CD8-positive, alpha-beta memory T cell (primary cell): ENCODE data around the gene TMC4. TPM values are rescaled to one million over a fixed set of nuclear protein-coding genes. Genes with fewer than 3 reads are reported as not detected.

Source experiments
- CTCF ChIA-PET: fragments of 350-600 bp; sonication (Branson Sonifier 250); formaldehyde crosslinking; loops from one replicate; lab custom pipeline; 2021; ENCODE audit warnings: antibody characterized with exemption; lab: Charles Lee
- POLR2A ChIA-PET: fragments of 350-600 bp; sonication (Branson Sonifier 250); formaldehyde crosslinking; loops from one replicate; lab custom pipeline; 2021; ENCODE audit warnings: antibody characterized with exemption; lab: Charles Lee
- DNase-seq, 5 donors: peaks; one replicate each; pipeline versions ENCODE4 v3.0.0 to v3.0.0-alpha.2; 2020 to 2022; ENCODE audit warnings: mixed read lengths in 1 of 5
- H3K27ac ChIP-seq: one replicate; pipeline ENCODE4 v1.7.0; 2013; ENCODE audit warnings: low read depth, mild to moderate bottlenecking, low read length, moderate library complexity
- H3K27me3 ChIP-seq: 2 replicates; pipeline ENCODE4 v1.7.0; 2013; ENCODE audit warnings: low read length, mild to moderate bottlenecking; ENCODE audit not compliant: insufficient read depth, poor library complexity, severe bottlenecking
- H3K36me3 ChIP-seq: 2 replicates; pipeline ENCODE4 v1.7.0; 2013; ENCODE audit warnings: mild to moderate bottlenecking, low read length, moderate library complexity; ENCODE audit not compliant: insufficient read depth
- H3K4me1 ChIP-seq: 2 replicates; pipeline ENCODE4 v1.7.0; 2013; ENCODE audit warnings: mild to moderate bottlenecking, low read length, moderate library complexity; ENCODE audit not compliant: insufficient read depth
- H3K4me3 ChIP-seq: 2 replicates; pipeline ENCODE4 v1.7.0; 2013; ENCODE audit warnings: mild to moderate bottlenecking, low read length
- H3K9me3 ChIP-seq: 2 replicates; pipeline ENCODE4 v1.7.0; 2013; ENCODE audit warnings: mild to moderate bottlenecking, low read length
- H3K27ac Mint-ChIP-seq, 8 donors: one replicate each; pipeline ENCODE4 v1.8.0; 2020 to 2021; ENCODE audit warnings: mixed read lengths in 8 of 8, mild to moderate bottlenecking in 6 of 8, inconsistent platforms in 3 of 8, moderate library complexity in 3 of 8
- H3K27me3 Mint-ChIP-seq, 2 donors: one replicate each; pipeline ENCODE4 v1.8.0; 2020 to 2021; ENCODE audit warnings: mixed read lengths in 2 of 2, mild to moderate bottlenecking in 1 of 2, moderate library complexity in 1 of 2
- H3K36me3 Mint-ChIP-seq, 3 donors: one replicate each; pipeline ENCODE4 v1.8.0; 2020 to 2021; ENCODE audit warnings: mixed read lengths in 3 of 3, inconsistent platforms in 1 of 3, mild to moderate bottlenecking in 1 of 3
- H3K4me1 Mint-ChIP-seq, 3 donors: one replicate each; pipeline ENCODE4 v1.8.0; 2020 to 2021; ENCODE audit warnings: mixed read lengths in 3 of 3, inconsistent platforms in 1 of 3, mild to moderate bottlenecking in 1 of 3
- H3K4me3 Mint-ChIP-seq, 7 donors: one replicate each; pipeline ENCODE4 v1.8.0; 2020 to 2021; ENCODE audit warnings: mixed read lengths in 7 of 7, mild to moderate bottlenecking in 6 of 7, moderate library complexity in 4 of 7, inconsistent platforms in 2 of 7
- H3K9me3 Mint-ChIP-seq, 5 donors: one replicate each; pipeline ENCODE4 v1.8.0; 2020 to 2022; ENCODE audit warnings: mixed read lengths in 5 of 5, mild to moderate bottlenecking in 3 of 5, moderate library complexity in 2 of 5, inconsistent platforms in 1 of 5
- polyA plus RNA-seq: library from polyadenylated mRNA; unstranded; fragments of 300-500 nt; fragmentation: Illumina TruSeq; gene quantifications from one replicate; pipeline ENCODE4 v1.2.3, GENCODE V29; 2021
- total RNA-seq, 2 experiments: library from RNA; stranded (reverse); gene quantifications; one replicate each; pipeline ENCODE4 v1.2.3, GENCODE V29; 2021

The TMC4 gene
- total and polyA plus RNA-seq, 3 experiments from 2014 or later, result 0.18 to 0.38 TPM; not detected in 1

DNA sequence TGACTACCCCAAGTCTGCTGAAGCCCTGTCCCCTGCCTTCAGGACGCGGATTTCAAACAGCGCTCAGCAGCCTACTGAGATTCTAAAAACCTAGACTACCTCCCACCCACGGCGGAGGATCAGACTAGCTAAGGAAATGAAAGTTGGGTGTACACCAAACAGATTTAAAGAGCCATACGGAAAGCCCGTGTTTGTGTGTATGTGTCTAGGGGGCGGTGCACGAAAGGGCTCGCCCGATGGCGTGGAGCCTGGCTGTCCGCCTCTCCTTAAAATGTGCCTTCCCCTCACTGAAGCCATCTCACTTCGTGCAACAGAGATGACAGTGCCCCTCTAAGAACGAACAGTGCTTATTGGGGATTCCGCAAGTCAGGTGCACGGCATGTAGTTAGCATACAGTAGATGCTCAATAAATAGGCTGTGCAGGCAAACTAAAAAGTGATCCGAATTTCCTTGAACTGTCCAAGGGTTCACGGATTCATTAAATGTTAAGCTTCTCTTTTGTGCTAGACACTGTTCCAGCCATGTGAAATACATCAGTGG is 14.1 kb downstream of the TMC4 start:
- Histone ChIP-seq H3K27me3 (no peaks in the 10 kb centered on the region), H3K27ac (peak overlapping the region; percentile 85), H3K36me3 (peaks cover 27% of the 10 kb centered on the region), H3K4me1 (peaks cover 75% of the 10 kb centered on the region), H3K9me3 (no peaks in the 10 kb centered on the region), H3K4me3 (peak overlapping the region; percentile 83)
- peaks cover 4 to 6% of the 10 kb centered on the region in 2 donors for H3K27me3 Mint-ChIP-seq
- no peak for DNase-seq
- H3K4me3 Mint-ChIP-seq, result peak overlapping the region; percentile 89 to 100 (median 99)
- CTCF ChIA-PET, result interaction anchor here (0.8 to 2.9 kb wide), 6 partner anchors 10 to 43 kb away, joined by 3 to 17 read pairs (median 4); partner anchors contain the start of genes CNOT3, MBOAT7, PRPF31 and TFPT
- H3K9me3 Mint-ChIP-seq, result no peaks in the 10 kb centered on the region
- H3K27ac Mint-ChIP-seq, result peak overlapping the region; percentile 92 to 100 (median 99)
- H3K36me3 Mint-ChIP-seq, result peaks cover 9 to 58% (median 15%) of the 10 kb centered on the region in 3 donors
- POLR2A ChIA-PET, result interaction anchor here (1.1 to 3.6 kb wide), 6 partner anchors 22 to 303 kb away, joined by 3 to 54 read pairs (median 11); partner anchors contain the start of genes CNOT3, MBOAT7, PRPF31 and RPS9
- peaks cover 57 to 77% (median 74%) of the 10 kb centered on the region in 3 donors for H3K4me1 Mint-ChIP-seq

DNA sequence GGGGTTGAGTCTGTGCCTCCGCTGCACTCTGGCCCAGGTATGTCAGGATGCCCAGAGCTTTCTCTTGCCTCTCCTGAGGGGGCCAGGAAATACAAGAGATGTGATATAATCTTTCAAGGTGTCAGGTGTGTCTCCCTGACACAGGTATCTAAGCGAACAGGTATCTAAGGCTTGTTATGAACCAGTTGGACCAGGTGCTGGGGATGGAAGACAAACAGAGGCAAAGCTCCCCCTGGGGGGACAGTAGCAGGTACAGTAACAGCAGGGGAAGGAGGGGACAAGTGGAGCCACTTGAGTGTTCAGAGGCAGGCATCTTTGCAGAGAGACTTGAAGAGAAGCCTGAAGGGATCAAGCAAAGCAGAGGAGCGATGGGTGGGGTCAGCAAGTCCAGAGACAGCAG is 16.0 kb downstream of the TMC4 start:
- Mint-ChIP-seq H3K4me3 (peak overlapping the region; percentile 17 to 81 (median 42)), H3K27ac (peak overlapping the region in 7 of 8 donors; percentile 25 to 75 (median 56)), H3K36me3 (peaks cover 9 to 75% (median 15%) of the 10 kb centered on the region in 3 donors), H3K27me3 (peaks cover 0 to 3% of the 10 kb centered on the region in 2 donors), H3K4me1 (peaks cover 51 to 66% (median 57%) of the 10 kb centered on the region in 3 donors), H3K9me3 (no peaks in the 10 kb centered on the region)
- POLR2A ChIA-PET, result no interaction called here
- Histone ChIP-seq H3K27ac (no peak overlapping the region), H3K9me3 (no peaks in the 10 kb centered on the region), H3K27me3 (no peaks in the 10 kb centered on the region), H3K4me1 (peaks cover 69% of the 10 kb centered on the region), H3K4me3 (no peak overlapping the region), H3K36me3 (peaks cover 44% of the 10 kb centered on the region)
- CTCF ChIA-PET, result interaction anchor here (1.8 kb wide), 1 partner anchor 16 kb away, joined by 4 read pairs; the partner anchor contains the start of gene TMC4
- DNase-seq, result no peak

DNA sequence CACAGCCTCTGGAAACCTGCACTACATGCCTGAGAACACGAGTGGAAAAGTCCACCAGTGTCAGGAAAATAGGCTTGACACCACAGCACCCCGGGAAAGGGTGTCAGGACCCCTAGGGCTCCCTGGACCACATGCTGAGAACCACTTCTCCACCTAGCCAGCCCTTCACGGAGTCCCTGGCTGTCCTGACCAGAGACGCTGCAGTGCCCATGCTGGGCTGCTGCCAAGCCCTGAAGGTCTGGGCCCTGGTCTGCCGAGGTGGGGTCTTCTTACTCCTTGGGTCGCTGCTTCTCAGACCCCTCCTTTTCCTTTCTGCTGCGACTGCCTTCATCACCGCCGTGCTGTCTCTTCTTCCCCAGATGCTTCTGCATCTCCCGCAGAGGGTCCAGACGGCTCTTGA is 16.5 kb downstream of the TMC4 start:
- peak overlapping the region in 1 of 7 donors; percentile 65 for H3K4me3 Mint-ChIP-seq
- H3K4me1 Mint-ChIP-seq, result peaks cover 48 to 61% (median 54%) of the 10 kb centered on the region in 3 donors
- no peaks in the 10 kb centered on the region for H3K9me3 ChIP-seq
- H3K27me3 Mint-ChIP-seq, result peaks cover 0 to 1% of the 10 kb centered on the region in 2 donors
- H3K36me3 ChIP-seq, result peaks cover 49% of the 10 kb centered on the region
- H3K4me3 ChIP-seq, result no peak overlapping the region
- H3K27ac Mint-ChIP-seq, result peak overlapping the region in 3 of 8 donors; percentile 17 to 75 (median 38)
- DNase-seq, result no peak
- no peak overlapping the region for H3K27ac ChIP-seq
- no peaks in the 10 kb centered on the region for H3K9me3 Mint-ChIP-seq
- CTCF ChIA-PET, result no interaction called here
- no peaks in the 10 kb centered on the region for H3K27me3 ChIP-seq
- peaks cover 65% of the 10 kb centered on the region for H3K4me1 ChIP-seq
- peaks cover 9 to 80% (median 15%) of the 10 kb centered on the region in 3 donors for H3K36me3 Mint-ChIP-seq
- POLR2A ChIA-PET, result interaction anchor here (1.0 kb wide), 1 partner anchor 35 kb away, joined by 3 read pairs; the partner anchor contains the start of gene TSEN34

DNA sequence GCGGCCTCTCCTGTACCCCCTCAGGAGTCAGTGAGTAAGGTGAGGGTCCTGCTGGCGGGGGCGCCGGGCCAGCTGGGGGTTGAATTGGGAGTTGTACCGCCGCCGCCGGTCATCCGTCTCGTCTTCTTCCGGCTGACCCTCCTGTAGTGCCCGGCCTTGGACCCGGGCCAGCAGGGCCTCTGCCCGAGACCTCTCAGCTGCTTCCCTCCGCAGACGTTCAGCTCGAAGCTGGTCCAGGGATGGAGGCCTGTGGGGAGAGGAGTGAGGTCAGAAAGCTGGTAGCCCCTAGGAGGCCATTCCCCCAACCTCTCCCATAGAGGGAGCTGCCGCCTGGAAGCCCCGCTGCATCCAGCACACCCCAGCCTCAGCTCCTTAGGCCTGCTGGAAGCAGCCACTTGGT is 17.3 kb downstream of the TMC4 start:
- no peaks in the 10 kb centered on the region for H3K9me3 Mint-ChIP-seq
- CTCF ChIA-PET, result no interaction called here
- POLR2A ChIA-PET, result interaction anchor here (0.6 to 1.0 kb wide), 3 partner anchors 19 to 38 kb away, joined by 3 to 6 read pairs (median 3); partner anchors contain the start of genes CNOT3 and TSEN34

DNA sequence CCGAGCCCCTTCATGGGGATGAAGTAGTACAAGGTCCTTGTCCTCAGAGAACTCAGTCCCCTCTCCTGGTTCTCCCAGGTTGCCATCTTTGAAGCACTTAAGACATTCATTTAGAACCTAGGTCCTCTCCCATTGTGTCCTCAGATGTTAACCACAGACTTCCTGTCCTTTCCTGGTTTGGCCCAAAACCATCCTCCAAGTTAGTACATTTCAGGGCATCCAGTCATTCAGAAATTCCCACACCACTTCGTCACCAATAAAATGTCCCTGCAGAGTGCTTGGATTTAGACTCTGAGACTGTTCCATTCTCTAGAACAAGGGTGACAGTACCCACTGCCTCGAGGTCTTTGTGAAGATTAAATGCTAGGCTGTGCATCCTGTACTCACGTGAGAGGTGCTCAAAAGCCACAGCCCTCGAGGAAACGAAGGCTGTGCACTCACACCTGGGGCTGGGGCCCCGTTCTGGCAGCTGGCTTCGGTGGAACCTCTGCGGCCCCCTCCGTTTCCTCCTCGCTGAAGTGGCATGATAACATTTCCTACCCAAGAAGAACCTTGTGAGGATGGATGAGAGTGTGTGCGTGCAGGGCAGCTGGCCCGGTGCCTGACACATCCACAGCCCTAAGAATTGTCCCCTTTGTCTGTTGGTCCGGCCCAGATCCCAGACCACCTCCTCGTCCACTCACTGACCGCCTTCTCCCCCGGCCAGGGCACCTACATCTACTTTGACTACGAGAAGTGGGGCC is 18.2 kb downstream of the TMC4 start:
- H3K36me3 ChIP-seq, result peaks cover 58% of the 10 kb centered on the region
- ChIA-PET CTCF (no interaction called here), POLR2A (interaction anchor here (1.3 kb wide), 1 partner anchor 18 kb away, joined by 3 read pairs; the partner anchor contains the start of gene CNOT3)
- Mint-ChIP-seq H3K27ac (peak overlapping the region; percentile 51 to 88 (median 76)), H3K4me1 (peaks cover 37 to 48% (median 41%) of the 10 kb centered on the region in 3 donors), H3K9me3 (no peaks in the 10 kb centered on the region), H3K36me3 (peaks cover 9 to 91% (median 20%) of the 10 kb centered on the region in 3 donors), H3K4me3 (peak overlapping the region in 6 of 7 donors; percentile 19 to 59 (median 34)), H3K27me3 (peaks cover 0 to 1% of the 10 kb centered on the region in 2 donors)
- H3K27me3 ChIP-seq, result no peaks in the 10 kb centered on the region
- H3K4me3 ChIP-seq, result no peak overlapping the region
- peak in 3 of 5 donors; percentile 50 to 70 (median 69) for DNase-seq
- peaks cover 53% of the 10 kb centered on the region for H3K4me1 ChIP-seq
- no peaks in the 10 kb centered on the region for H3K9me3 ChIP-seq
- H3K27ac ChIP-seq, result no peak overlapping the region

More for the DNA sequence above, 17.3 kb downstream of the TMC4 start:
- Mint-ChIP-seq H3K27ac (peak overlapping the region in 2 of 8 donors; percentile 29 to 75), H3K4me3 (no peak overlapping the region), H3K36me3 (peaks cover 9 to 87% (median 18%) of the 10 kb centered on the region in 3 donors), H3K4me1 (peaks cover 46 to 57% (median 50%) of the 10 kb centered on the region in 3 donors), H3K27me3 (peaks cover 0 to 1% of the 10 kb centered on the region in 2 donors)
- H3K36me3 ChIP-seq, result peaks cover 52% of the 10 kb centered on the region
- H3K27me3 ChIP-seq, result no peaks in the 10 kb centered on the region
- H3K4me1 ChIP-seq, result peaks cover 60% of the 10 kb centered on the region
- H3K4me3 ChIP-seq, result no peak overlapping the region
- no peak overlapping the region for H3K27ac ChIP-seq
- H3K9me3 ChIP-seq, result no peaks in the 10 kb centered on the region
- DNase-seq, result no peak

DNA sequence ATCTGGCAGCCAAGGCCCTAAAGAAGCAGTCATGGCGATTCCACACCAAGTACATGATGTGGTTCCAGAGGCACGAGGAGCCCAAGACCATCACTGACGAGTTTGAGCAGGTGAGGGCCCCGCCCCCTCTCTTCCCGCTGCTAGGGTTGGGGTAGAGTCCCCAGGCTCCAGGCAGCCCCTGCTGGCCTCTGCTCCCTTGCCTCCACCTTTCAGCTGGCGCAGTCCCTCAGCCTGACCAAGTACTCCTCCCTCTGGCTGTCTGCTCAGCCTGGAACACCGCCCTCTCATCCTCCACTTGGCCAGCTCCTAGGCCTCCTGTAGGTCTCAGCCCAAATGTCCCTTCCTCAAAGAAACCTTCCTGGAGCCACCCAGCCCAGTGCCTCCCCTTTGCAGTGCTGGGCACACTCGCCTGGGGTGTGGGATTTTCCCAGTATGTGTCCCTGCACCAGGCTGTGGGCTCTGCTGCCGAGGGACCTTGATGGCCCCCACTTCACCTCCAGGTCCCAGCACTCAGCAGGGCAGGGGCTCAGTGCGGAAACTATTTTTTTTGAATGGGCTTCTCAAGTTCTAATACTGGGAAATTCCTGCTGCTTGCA is 19.1 kb downstream of the TMC4 start:
- Histone ChIP-seq H3K27ac (no peak overlapping the region), H3K4me1 (peaks cover 49% of the 10 kb centered on the region), H3K4me3 (no peak overlapping the region), H3K36me3 (peaks cover 66% of the 10 kb centered on the region), H3K9me3 (no peaks in the 10 kb centered on the region), H3K27me3 (no peaks in the 10 kb centered on the region)
- Mint-ChIP-seq H3K27me3 (no peaks in the 10 kb centered on the region), H3K36me3 (peaks cover 9 to 93% (median 22%) of the 10 kb centered on the region in 3 donors), H3K4me1 (peaks cover 33 to 38% (median 33%) of the 10 kb centered on the region in 3 donors), H3K27ac (peak overlapping the region in 4 of 8 donors; percentile 43 to 86 (median 72)), H3K9me3 (no peaks in the 10 kb centered on the region), H3K4me3 (peak overlapping the region in 1 of 7 donors; percentile 41)
- ChIA-PET POLR2A (interaction anchor here (1.3 kb wide), 1 partner anchor 17 kb away, joined by 3 read pairs; the partner anchor contains the start of gene CNOT3), CTCF (no interaction called here)
- DNase-seq, result no peak

DNA sequence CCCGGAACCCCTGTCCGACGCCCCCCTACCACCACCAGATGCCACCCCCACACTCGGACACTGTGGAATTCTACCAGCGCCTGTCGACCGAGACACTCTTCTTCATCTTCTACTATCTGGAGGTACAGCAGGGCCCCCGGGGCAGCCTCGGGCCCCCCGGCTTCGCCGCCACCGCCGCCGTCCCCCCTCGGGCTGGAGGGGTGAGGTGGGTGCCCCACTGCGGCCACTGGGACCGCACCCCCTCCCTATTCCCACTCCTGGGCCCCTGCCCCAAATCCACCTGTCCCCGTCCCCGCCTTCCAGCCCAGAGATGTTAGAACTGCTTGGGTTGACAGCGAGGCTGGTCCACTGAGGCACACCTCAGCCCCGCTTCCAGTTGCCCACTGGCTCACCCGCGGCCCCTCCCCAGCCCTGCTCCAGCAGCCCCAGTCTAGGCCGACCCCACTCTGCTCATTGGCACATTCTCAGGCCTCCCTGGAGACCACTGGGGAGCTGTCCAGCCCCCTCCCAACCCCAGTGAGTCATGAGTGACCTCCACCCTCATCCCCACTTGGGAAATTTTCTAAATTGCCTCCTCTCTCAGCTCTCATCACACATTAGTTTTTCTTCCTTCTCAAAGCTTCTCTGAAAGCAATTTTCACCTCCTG is 20.0 kb downstream of the TMC4 start:
- H3K36me3 Mint-ChIP-seq, result peaks cover 9 to 91% (median 24%) of the 10 kb centered on the region in 3 donors
- CTCF ChIA-PET, result no interaction called here
- Histone ChIP-seq H3K36me3 (peaks cover 66% of the 10 kb centered on the region), H3K4me3 (no peak overlapping the region), H3K4me1 (peaks cover 41% of the 10 kb centered on the region), H3K27me3 (no peaks in the 10 kb centered on the region), H3K27ac (no peak overlapping the region), H3K9me3 (no peaks in the 10 kb centered on the region)
- H3K27me3 Mint-ChIP-seq, result no peaks in the 10 kb centered on the region
- POLR2A ChIA-PET, result no interaction called here
- no peak overlapping the region for H3K4me3 Mint-ChIP-seq
- H3K4me1 Mint-ChIP-seq, result peaks cover 25 to 30% (median 25%) of the 10 kb centered on the region in 3 donors
- H3K9me3 Mint-ChIP-seq, result no peaks in the 10 kb centered on the region
- no peak for DNase-seq
- peak overlapping the region in 2 of 8 donors; percentile 25 to 81 for H3K27ac Mint-ChIP-seq
